Smooth muscle cell (in vitro differentiated cells): ENCODE measurements around the gene CHN2. TPM values are rescaled to one million over a fixed set of nuclear protein-coding genes. Genes with fewer than 3 reads are reported as not detected.

Source experiments
- DNase-seq: peaks from one replicate; lab custom pipeline; 2025; ENCODE audit not compliant: unreplicated experiment; lab: John Stamatoyannopoulos, UW
- H2AFZ ChIP-seq: fragments of 200-600 bp; sonication (generic); 2 replicates; pipeline ENCODE4 v1.6.0; 2016; ENCODE audit warnings: antibody characterized with exemption, low read depth, mild to moderate bottlenecking
- H3F3A ChIP-seq: fragments of 200-600 bp; sonication (generic); 2 replicates; pipeline ENCODE4 v1.6.0; 2017; ENCODE audit warnings: antibody characterized with exemption, low read depth
- H3K27ac ChIP-seq: fragments of 200-600 bp; sonication (generic); 2 replicates; pipeline ENCODE4 v1.5.1; 2016; ENCODE audit warnings: low read depth, mild to moderate bottlenecking
- H3K27me3 ChIP-seq: fragments of 200-600 bp; sonication (generic); 2 replicates; pipeline ENCODE4 v1.6.1; 2016; ENCODE audit warnings: low read depth, mild to moderate bottlenecking
- H3K36me3 ChIP-seq: fragments of 200-600 bp; sonication (generic); 2 replicates; pipeline ENCODE4 v1.5.1; 2016; ENCODE audit warnings: low read depth
- H3K4me1 ChIP-seq: fragments of 200-600 bp; sonication (generic); 2 replicates; pipeline ENCODE4 v1.5.1; 2016; ENCODE audit warnings: low read depth
- H3K4me2 ChIP-seq: fragments of 200-600 bp; sonication (generic); 2 replicates; pipeline ENCODE4 v1.6.0; 2016; ENCODE audit warnings: mild to moderate bottlenecking
- H3K4me3 ChIP-seq: fragments of 200-600 bp; sonication (generic); 2 replicates; pipeline ENCODE4 v1.5.1; 2016; ENCODE audit warnings: mild to moderate bottlenecking
- H3K79me2 ChIP-seq: fragments of 200-600 bp; sonication (generic); 2 replicates; pipeline ENCODE4 v1.6.0; 2016; ENCODE audit warnings: low read depth, mild to moderate bottlenecking
- H3K9ac ChIP-seq: fragments of 200-600 bp; sonication (generic); 2 replicates; pipeline ENCODE4 v1.6.0; 2016; ENCODE audit warnings: low read depth
- H3K9me3 ChIP-seq: fragments of 200-600 bp; sonication (generic); replicated peaks from 2 replicates; pipeline ENCODE4 v1.5.1; 2016; ENCODE audit warnings: low read depth
- H4K20me1 ChIP-seq: fragments of 200-600 bp; sonication (generic); 2 replicates; pipeline ENCODE4 v1.6.0; 2016; ENCODE audit warnings: low read depth
- CTCF ChIP-seq: fragments of 200-600 bp; sonication (generic); IDR thresholded peaks from 2 replicates; pipeline ENCODE4 v1.5.1; 2017; ENCODE audit warnings: borderline replicate concordance, mild to moderate bottlenecking, antibody characterized with exemption; ENCODE audit not compliant: insufficient read depth, poor library complexity, severe bottlenecking
- WGBS: methylation state at CpG from one replicate; pipeline ENCODE4 v1.1.7; 2016; ENCODE audit warnings: low lambda C conversion rate; 5-methylcytosine and 5-hydroxymethylcytosine counted together
- polyA plus RNA-seq: library from polyadenylated mRNA; unstranded; fragments of >200 nt; fragmentation: Nextera tagmentation; extraction: Ambion mirVana; gene quantifications from 2 replicates; pipeline ENCODE4 v1.2.1, GENCODE V29; 2016
- total RNA-seq: library from RNA; depleted of rRNA; stranded (reverse); fragments of >200 nt; gene quantifications from 2 replicates; pipeline ENCODE4 v1.2.3, GENCODE V29; 2014

Gene CHN2
- total and polyA plus RNA-seq, 2 experiments from 2014 or later, result 7.4 to 20.7 TPM

GRCh38 chr7:29431686-29432085 is 237.1 kb downstream of the CHN2 start:
- Histone ChIP-seq H4K20me1 (no peaks in the 10 kb centered on the region), H3K4me3 (no peak overlapping the region), H3K36me3 (no peaks in the 10 kb centered on the region), H3K79me2 (no peaks in the 10 kb centered on the region), H3K9ac (no peak overlapping the region), H3K27me3 (no peaks in the 10 kb centered on the region), H3K9me3 (no peaks in the 10 kb centered on the region), H3K4me2 (no peak overlapping the region), H3K4me1 (no peaks in the 10 kb centered on the region), H2AFZ (no peak overlapping the region), H3K27ac (no peak overlapping the region), H3F3A (no peaks in the 10 kb centered on the region)
- no peak for DNase-seq
- no peak for TF ChIP-seq CTCF
- WGBS, result 96% methylated on average over 3 of the region's 3 CpGs

- no peak overlapping the region for H3K4me3 ChIP-seq
- no peaks in the 10 kb centered on the region for H3K36me3 ChIP-seq
- H3K27ac ChIP-seq, result no peak overlapping the region
- no peaks in the 10 kb centered on the region for H4K20me1 ChIP-seq
- no peaks in the 10 kb centered on the region for H3F3A ChIP-seq
- H3K79me2 ChIP-seq, result no peaks in the 10 kb centered on the region
- no peaks in the 10 kb centered on the region for H3K27me3 ChIP-seq
- no peaks in the 10 kb centered on the region for H3K4me1 ChIP-seq
- WGBS, result 81% methylated on average over 7 of the region's 7 CpGs
- no peak for DNase-seq
- H3K9ac ChIP-seq, result no peak overlapping the region
- no peak overlapping the region for H3K4me2 ChIP-seq
- no peaks in the 10 kb centered on the region for H3K9me3 ChIP-seq
- no peak overlapping the region for H2AFZ ChIP-seq
- TF ChIP-seq CTCF, result no peak
These were observed 238.1 kb downstream of the CHN2 start for GRCh38 chr7:29432721-29433120.

DNA sequence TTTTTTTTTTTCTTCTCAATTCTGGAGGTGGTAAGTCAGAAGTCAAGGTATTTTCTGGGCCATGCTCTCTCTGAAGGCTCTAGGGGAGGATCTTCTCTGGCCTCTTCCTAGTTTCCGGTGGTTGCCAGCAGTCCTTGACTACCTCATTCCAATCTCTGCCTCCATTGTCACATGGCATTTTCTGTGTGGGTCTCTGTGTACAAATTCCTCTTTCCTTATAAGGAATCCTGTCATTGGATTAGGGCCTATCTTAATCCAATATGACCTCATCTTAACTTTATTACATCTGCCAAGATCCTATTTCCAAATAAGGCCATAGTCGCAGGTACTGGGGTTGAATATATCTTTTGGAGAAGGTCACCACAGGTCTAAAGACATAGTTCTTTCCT is 239.8 kb downstream of the CHN2 start:
- Histone ChIP-seq H4K20me1 (no peaks in the 10 kb centered on the region), H3K27ac (no peak overlapping the region), H3K79me2 (no peaks in the 10 kb centered on the region), H3K9me3 (no peaks in the 10 kb centered on the region), H3K27me3 (no peaks in the 10 kb centered on the region), H3K9ac (no peak overlapping the region), H3K36me3 (no peaks in the 10 kb centered on the region), H3K4me1 (no peaks in the 10 kb centered on the region), H2AFZ (no peak overlapping the region), H3F3A (no peaks in the 10 kb centered on the region), H3K4me2 (no peak overlapping the region), H3K4me3 (no peak overlapping the region)
- WGBS, result 87% methylated on average over 2 of the region's 2 CpGs
- TF ChIP-seq CTCF, result no peak
- no peak for DNase-seq

GRCh38 chr7:29435167-29435566 is 240.6 kb downstream of the CHN2 start:
- no peak overlapping the region for H3K27ac ChIP-seq
- no peaks in the 10 kb centered on the region for H3K9me3 ChIP-seq
- H3K36me3 ChIP-seq, result no peaks in the 10 kb centered on the region
- no peak overlapping the region for H3K4me3 ChIP-seq
- no peak for DNase-seq
- H3K4me2 ChIP-seq, result no peak overlapping the region
- H3K79me2 ChIP-seq, result no peaks in the 10 kb centered on the region
- no peaks in the 10 kb centered on the region for H3F3A ChIP-seq
- no peaks in the 10 kb centered on the region for H3K27me3 ChIP-seq
- no peak overlapping the region for H2AFZ ChIP-seq
- H4K20me1 ChIP-seq, result no peaks in the 10 kb centered on the region
- no peak overlapping the region for H3K9ac ChIP-seq
- no peak for TF ChIP-seq CTCF
- no peaks in the 10 kb centered on the region for H3K4me1 ChIP-seq
